ENCODE measurements around the gene GPC4. TPM values are rescaled to one million over a fixed set of nuclear protein-coding genes. Genes with fewer than 3 reads are reported as not detected.

The GPC4 gene
- total and polyA plus RNA-seq, 2 donors (not counting 3 experiments of a cell fraction or from before 2014, with no cell fraction given): 0.20 TPM; not detected in 1

- dilution Hi-C loops (cut with MboI; ENCODE audit: extremely low pct_ligation_motif_present, low sequenced_read_pairs) (no loop called here), intact Hi-C loops (cut with micrococcal nuclease) (no loop called here)
- FAIRE-seq: no peak
- H3K27ac ChIP-seq (ENCODE audit: insufficient read depth, low read depth, low read length): no peak overlapping the region
- H3K79me2 ChIP-seq (ENCODE audit: control insufficient read depth, insufficient read depth, low read length): no peaks in the 10 kb centered on the region
- no peak overlapping the region for H3K4me3 ChIP-seq (replicated peaks in 1 of 3; ENCODE audit: insufficient read depth in 1 of 3, low read depth in 1 of 3, low read length in 3 of 3)
- no peak overlapping the region for H2AFZ ChIP-seq (ENCODE audit: low read depth, low read length)
- BruUV-seq (replicated peaks): no TSS peak
- H3K9ac ChIP-seq (replicated peaks; ENCODE audit: extremely low read depth, insufficient read depth, low read length): no peak overlapping the region
- no peaks in the 10 kb centered on the region for H3K36me3 ChIP-seq (ENCODE audit: control insufficient read depth in 2 of 2, extremely low read depth in 1 of 2, insufficient read depth in 2 of 2, low read length in 2 of 2)
- no peak for DNase-seq (ENCODE audit: low read depth, low spot score)
- CTCF ChIA-PET: no interaction called here
- H3K27me3 ChIP-seq (ENCODE audit: control insufficient read depth in 2 of 2, insufficient read depth in 2 of 2, low read length in 2 of 2): no peaks in the 10 kb centered on the region
- H3K9me1 ChIP-seq (replicated peaks; ENCODE audit: control insufficient read depth, extremely low read depth, insufficient read depth, low read length): no peaks in the 10 kb centered on the region
- TF ChIP-seq MAX (IDR thresholded peaks at IDR 0.05; ENCODE audit: insufficient read depth, insufficient read length) (no peak), JUN (IDR thresholded peaks at IDR 0.05; ENCODE audit: borderline replicate concordance, insufficient read depth, insufficient read length, low read depth) (no peak), POLR2AphosphoS5 (IDR thresholded peaks at IDR 0.05; ENCODE audit: insufficient read depth, low read depth, low read length) (no peak), FOS (IDR thresholded peaks at IDR 0.05; ENCODE audit: borderline replicate concordance, insufficient read depth, low read length) (no peak), MYC (IDR thresholded peaks at IDR 0.05; ENCODE audit: low read depth, low read length) (no peak), EZH2 (IDR thresholded peaks at IDR 0.05; ENCODE audit: borderline replicate concordance, low read depth, low read length, severe bottlenecking) (no peak), POLR2A (IDR thresholded peaks at IDR 0.05; ENCODE audit: low read depth, low read length) (no peak), CTCF (IDR thresholded peaks at IDR 0.05; ENCODE audit: extremely low read depth in 1 of 2, insufficient read depth in 1 of 2, low read depth in 1 of 2, low read length in 2 of 2) (no peak), GATA2 (IDR thresholded peaks at IDR 0.05; ENCODE audit: insufficient read depth, insufficient read length, low read depth, low read length) (no peak)
- H3K9me3 ChIP-seq (replicated peaks; ENCODE audit: control insufficient read depth, insufficient read depth, low read length): no peaks in the 10 kb centered on the region
- no peaks in the 10 kb centered on the region for H4K20me1 ChIP-seq (replicated peaks; ENCODE audit: control insufficient read depth, extremely low read depth, insufficient read depth, low read length)
- H3K4me2 ChIP-seq (ENCODE audit: insufficient read depth, low read length): no peak overlapping the region
- H3K4me1 ChIP-seq (ENCODE audit: control insufficient read depth, extremely low read depth, insufficient read depth, low read length): no peaks in the 10 kb centered on the region
- POLR2A ChIA-PET: no interaction called here
These were observed 106.8 kb downstream of the GPC4 start for GRCh38 chrX:133308499-133308897.

All from endothelial cell of umbilical vein (primary cell).